ENCODE results near the gene ZNF524. TPM values are rescaled to one million over a fixed set of nuclear protein-coding genes. Genes with fewer than 3 reads are reported as not detected.

ZNF524 gene
- total and polyA plus RNA-seq, 2 experiments from 2014 or later, result 8.4 to 18.5 TPM

- no peaks in the 10 kb centered on the region for H4K20me1 ChIP-seq (ENCODE audit: insufficient read depth, poor library complexity, severe bottlenecking)
- no peaks in the 10 kb centered on the region for H3K27me3 ChIP-seq
- peaks cover 19% of the 10 kb centered on the region for H3K4me1 ChIP-seq (ENCODE audit: insufficient read depth)
- no peaks in the 10 kb centered on the region for H3K9me3 ChIP-seq (ENCODE audit: low read depth)
- no peak overlapping the region for H3K27ac ChIP-seq
- TF ChIP-seq EZH2 (IDR thresholded peaks at IDR 0.05; ENCODE audit: borderline replicate concordance) (no peak), CTCF (IDR thresholded peaks at IDR 0.05; ENCODE audit: poor library complexity) (no peak), EZH2phosphoT487 (IDR thresholded peaks at IDR 0.05; ENCODE audit: low read depth, severe bottlenecking, unreplicated experiment) (no peak)
- H2AFZ ChIP-seq, result no peak overlapping the region
- no peaks in the 10 kb centered on the region for H3K9me2 ChIP-seq (replicated peaks; ENCODE audit: insufficient read depth)
- no peak for DNase-seq (ENCODE audit: low spot score)
- H3K4me3 ChIP-seq, result no peak overlapping the region
- peaks cover 19% of the 10 kb centered on the region for H3K79me2 ChIP-seq
- no peaks in the 10 kb centered on the region for H3K36me3 ChIP-seq (replicated peaks; ENCODE audit: insufficient read depth, low read depth)
- no peak overlapping the region for H3K4me2 ChIP-seq
- WGBS (ENCODE audit: low lambda C conversion rate, missing lambda C conversion rate), result 98% methylated on average over 57 of the region's 60 CpGs
These were observed 2.3 kb downstream of the ZNF524 start for GRCh38 chr19:55602104-55603001.

- Histone ChIP-seq H3K36me3 (replicated peaks; ENCODE audit: insufficient read depth, low read depth) (no peaks in the 10 kb centered on the region), H3K9me2 (replicated peaks; ENCODE audit: insufficient read depth) (no peaks in the 10 kb centered on the region), H4K20me1 (ENCODE audit: insufficient read depth, poor library complexity, severe bottlenecking) (peaks cover 3% of the 10 kb centered on the region), H3K4me2 (no peak overlapping the region), H3K27ac (no peak overlapping the region), H3K9me3 (ENCODE audit: low read depth) (no peaks in the 10 kb centered on the region), H3K4me1 (ENCODE audit: insufficient read depth) (peaks cover 19% of the 10 kb centered on the region), H3K4me3 (no peak overlapping the region), H3K27me3 (no peaks in the 10 kb centered on the region), H2AFZ (no peak overlapping the region), H3K79me2 (peaks cover 27% of the 10 kb centered on the region)
- no peak for DNase-seq (ENCODE audit: low spot score)
- TF ChIP-seq EZH2 (IDR thresholded peaks at IDR 0.05; ENCODE audit: borderline replicate concordance) (no peak), EZH2phosphoT487 (IDR thresholded peaks at IDR 0.05; ENCODE audit: low read depth, severe bottlenecking, unreplicated experiment) (no peak), CTCF (IDR thresholded peaks at IDR 0.05; ENCODE audit: poor library complexity) (no peak)
- WGBS (ENCODE audit: low lambda C conversion rate, missing lambda C conversion rate), result 94% methylated on average over 20 of the region's 21 CpGs
These were observed 3.0 kb downstream of the ZNF524 start for GRCh38 chr19:55603115-55603514.

GRCh38 chr19:55603581-55604292 lies 3.6 kb downstream of the ZNF524 start:
- no peak for TF ChIP-seq CTCF (IDR thresholded peaks at IDR 0.05; ENCODE audit: poor library complexity)
- TF ChIP-seq EZH2 (IDR thresholded peaks at IDR 0.05; ENCODE audit: borderline replicate concordance), result no peak
- no peak for TF ChIP-seq EZH2phosphoT487 (IDR thresholded peaks at IDR 0.05; ENCODE audit: low read depth, severe bottlenecking, unreplicated experiment)
- Histone ChIP-seq H3K9me2 (replicated peaks; ENCODE audit: insufficient read depth) (no peaks in the 10 kb centered on the region), H3K27me3 (no peaks in the 10 kb centered on the region), H3K36me3 (replicated peaks; ENCODE audit: insufficient read depth, low read depth) (no peaks in the 10 kb centered on the region), H3K9me3 (ENCODE audit: low read depth) (no peaks in the 10 kb centered on the region), H3K4me1 (ENCODE audit: insufficient read depth) (peaks cover 19% of the 10 kb centered on the region), H3K4me3 (no peak overlapping the region), H2AFZ (peak overlapping the region; percentile 29), H4K20me1 (ENCODE audit: insufficient read depth, poor library complexity, severe bottlenecking) (peaks cover 3% of the 10 kb centered on the region), H3K4me2 (peak overlapping the region; percentile 78), H3K79me2 (peaks cover 31% of the 10 kb centered on the region), H3K27ac (peak overlapping the region; percentile 95)
- 86% methylated on average over 17 of the region's 22 CpGs for WGBS (ENCODE audit: low lambda C conversion rate, missing lambda C conversion rate)
- DNase-seq (ENCODE audit: low spot score), result no peak
